KOPT-K1 (cell line): ENCODE results near the gene DZIP1.
A peak's percentile ranks its signal among the peaks of the same experiment; 100 is the strongest.
"Not testable (repeated sequence)": the region's sequence is repeated elsewhere in the genome, so short reads cannot be mapped to it uniquely, and the experiment has no call there.

Source experiments
- H3K27ac ChIP-seq: fragments of 200-600 bp; sonication (generic); 2 replicates; pipeline ENCODE4 v1.5.1; 2016; ENCODE audit warnings: antibody characterized with exemption, mild to moderate bottlenecking, low read depth, low read length; ENCODE audit not compliant: poor library complexity, severe bottlenecking
- H3K36me3 ChIP-seq: fragments of 200-600 bp; sonication (generic); 2 replicates; pipeline ENCODE4 v1.5.1; 2017; ENCODE audit warnings: antibody characterized with exemption, mild to moderate bottlenecking, low read length, moderate library complexity; ENCODE audit not compliant: insufficient read depth
- H3K9me3 ChIP-seq: fragments of 200-600 bp; sonication (generic); 2 replicates; pipeline ENCODE4 v1.5.1; 2017; ENCODE audit warnings: antibody characterized with exemption, low read length, mild to moderate bottlenecking; ENCODE audit not compliant: insufficient read depth, poor library complexity, severe bottlenecking

DZIP1 gene, protein sequence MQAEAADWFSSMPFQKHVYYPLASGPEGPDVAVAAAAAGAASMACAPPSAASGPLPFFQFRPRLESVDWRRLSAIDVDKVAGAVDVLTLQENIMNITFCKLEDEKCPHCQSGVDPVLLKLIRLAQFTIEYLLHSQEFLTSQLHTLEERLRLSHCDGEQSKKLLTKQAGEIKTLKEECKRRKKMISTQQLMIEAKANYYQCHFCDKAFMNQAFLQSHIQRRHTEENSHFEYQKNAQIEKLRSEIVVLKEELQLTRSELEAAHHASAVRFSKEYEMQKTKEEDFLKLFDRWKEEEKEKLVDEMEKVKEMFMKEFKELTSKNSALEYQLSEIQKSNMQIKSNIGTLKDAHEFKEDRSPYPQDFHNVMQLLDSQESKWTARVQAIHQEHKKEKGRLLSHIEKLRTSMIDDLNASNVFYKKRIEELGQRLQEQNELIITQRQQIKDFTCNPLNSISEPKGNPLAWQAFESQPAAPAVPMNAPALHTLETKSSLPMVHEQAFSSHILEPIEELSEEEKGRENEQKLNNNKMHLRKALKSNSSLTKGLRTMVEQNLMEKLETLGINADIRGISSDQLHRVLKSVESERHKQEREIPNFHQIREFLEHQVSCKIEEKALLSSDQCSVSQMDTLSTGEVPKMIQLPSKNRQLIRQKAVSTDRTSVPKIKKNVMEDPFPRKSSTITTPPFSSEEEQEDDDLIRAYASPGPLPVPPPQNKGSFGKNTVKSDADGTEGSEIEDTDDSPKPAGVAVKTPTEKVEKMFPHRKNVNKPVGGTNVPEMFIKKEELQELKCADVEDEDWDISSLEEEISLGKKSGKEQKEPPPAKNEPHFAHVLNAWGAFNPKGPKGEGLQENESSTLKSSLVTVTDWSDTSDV

DNA sequence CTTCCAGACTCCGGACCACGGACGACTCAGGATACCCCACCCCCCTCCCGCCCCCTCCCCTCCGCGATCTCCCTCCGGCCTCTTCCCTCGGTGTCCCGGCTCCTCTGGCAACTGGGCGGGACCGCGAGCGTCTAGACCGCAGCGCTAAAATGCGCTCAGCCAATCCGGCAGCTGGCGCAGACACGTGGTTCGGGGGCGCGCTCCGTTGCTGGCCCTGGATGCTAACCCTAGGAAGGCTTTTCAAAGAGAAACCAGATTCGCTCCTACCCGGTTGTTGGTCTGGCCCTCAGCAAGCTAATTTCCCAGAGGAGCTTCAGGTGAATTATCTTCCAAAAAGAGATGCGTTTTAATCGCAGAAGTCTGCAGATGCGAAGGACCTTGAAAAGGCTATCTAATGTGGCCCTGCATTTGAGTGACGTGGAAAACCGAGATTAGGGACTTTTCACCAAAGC lies at the start of gene DZIP1:
Gene DZIP1 (minus strand): TSS at position 106 of the 452 bp plus-strand sequence. CDS start 2,677 bp downstream, outside the sequence.
- no peaks in the 10 kb centered on the region for H3K36me3 ChIP-seq
- H3K9me3 ChIP-seq, result peaks cover 8% of the 10 kb centered on the region
- H3K27ac ChIP-seq, result no peak within 1 kb of the TSS

DNA sequence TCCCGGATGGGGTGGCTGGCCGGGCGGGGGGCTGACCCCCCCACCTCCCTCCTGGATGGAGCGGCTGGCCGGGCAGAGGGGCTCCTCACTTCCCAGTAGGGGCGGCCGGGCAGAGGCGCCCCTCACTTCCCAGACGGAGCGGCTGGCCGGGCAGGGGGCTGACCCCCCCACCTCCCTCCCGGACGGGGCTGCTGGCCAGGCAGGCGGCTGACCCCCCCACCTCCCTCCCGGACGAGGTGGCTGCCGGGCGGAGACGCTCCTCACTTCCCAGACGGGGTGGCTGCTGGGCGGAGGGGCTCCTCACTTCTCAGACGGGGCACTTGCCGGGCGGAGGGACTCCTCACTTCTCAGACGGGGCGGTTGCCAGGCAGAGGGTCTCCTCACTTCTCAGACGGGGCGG lies 46.5 kb upstream of the DZIP1 start:
- H3K9me3 ChIP-seq, result peaks cover 38% of the 10 kb centered on the region
- H3K36me3 ChIP-seq, H3K27ac ChIP-seq: not testable (repeated sequence)

DNA sequence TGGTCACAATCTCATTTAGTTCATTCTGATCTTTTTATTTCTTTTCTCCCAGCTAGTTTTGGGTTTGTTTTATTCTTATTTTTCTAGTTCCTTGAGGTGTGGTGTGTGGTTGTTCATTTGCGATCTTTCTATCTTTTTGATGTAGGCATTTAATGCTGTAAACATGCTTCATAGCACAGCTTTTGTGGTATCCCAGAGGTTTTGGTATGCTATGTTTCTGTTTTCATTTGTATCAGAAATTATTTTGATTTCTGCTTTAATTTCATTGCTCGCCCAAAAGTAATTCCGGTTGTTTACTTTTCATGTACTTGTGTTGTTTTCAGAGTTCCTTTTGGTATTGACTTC lies 45.0 kb upstream of the DZIP1 start:
- Histone ChIP-seq H3K36me3 (no peaks in the 10 kb centered on the region), H3K9me3 (peaks cover 48% of the 10 kb centered on the region), H3K27ac (no peak overlapping the region)

DNA sequence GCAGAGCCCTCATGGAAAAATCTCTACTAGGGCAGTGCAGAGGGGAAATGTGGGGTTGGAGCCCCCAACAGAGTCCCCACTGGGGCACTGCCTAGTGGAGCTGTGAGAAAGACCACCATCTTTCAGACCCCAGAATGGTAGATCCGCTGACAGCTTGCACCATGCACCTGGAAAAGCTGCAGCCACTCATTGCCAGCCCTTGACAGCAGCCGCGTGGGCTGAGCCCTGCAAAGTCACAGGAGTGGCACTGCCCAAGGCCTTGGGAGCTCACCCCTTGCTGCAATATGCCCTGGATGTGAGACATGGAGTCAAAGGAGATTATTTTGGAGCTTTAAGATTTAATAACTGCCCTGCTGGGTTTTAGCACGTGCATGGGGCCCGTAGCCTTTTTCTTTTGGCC lies 40.5 kb upstream of the DZIP1 start:
- not testable (repeated sequence) for H3K27ac ChIP-seq, H3K36me3 ChIP-seq
- peaks cover 57% of the 10 kb centered on the region for H3K9me3 ChIP-seq

DNA sequence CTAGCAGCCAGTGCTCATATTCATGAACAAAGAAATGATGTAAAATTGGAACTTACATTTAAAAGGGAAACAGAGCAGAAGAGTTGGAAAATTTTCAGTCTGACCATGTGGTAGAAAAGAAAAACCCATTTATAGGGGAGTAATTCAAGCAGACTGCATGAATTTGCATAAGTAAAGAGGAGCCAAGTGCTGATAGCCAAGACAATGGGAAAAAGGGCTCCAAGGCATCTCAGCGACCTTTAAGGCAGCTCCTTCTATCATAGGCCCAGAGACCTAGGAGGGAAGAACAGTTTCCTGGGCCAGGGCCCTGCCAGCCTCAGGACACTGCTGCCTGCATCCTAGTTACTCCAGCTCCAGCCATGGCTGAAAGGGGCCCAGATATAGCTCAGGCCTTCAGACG lies 39.9 kb upstream of the DZIP1 start:
- Histone ChIP-seq H3K36me3 (0 out of 2 replicates have a peak, but pooled peaks cover 4% of the 10 kb centered on the region), H3K9me3 (peaks cover 53% of the 10 kb centered on the region), H3K27ac (no peak overlapping the region)

DNA sequence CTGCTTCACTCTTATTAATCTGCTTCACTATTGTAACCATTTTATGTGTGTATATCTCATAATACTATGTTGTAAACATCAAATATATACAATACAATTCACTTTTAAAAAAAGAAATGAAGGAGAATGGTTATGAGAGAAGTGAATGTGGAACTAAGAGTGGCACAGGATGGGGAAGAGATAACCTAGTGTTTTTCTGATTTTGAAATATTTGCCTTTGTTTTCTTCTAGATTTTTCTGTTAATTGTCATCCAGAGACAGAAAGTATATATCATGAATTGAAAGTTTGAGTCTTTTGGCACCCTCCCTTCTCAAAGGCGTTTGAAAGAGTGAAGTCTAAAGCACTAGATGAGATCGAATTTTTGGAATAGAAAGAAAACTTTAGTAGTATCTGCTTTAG lies 35.2 kb upstream of the DZIP1 start:
- H3K27ac ChIP-seq, result no peak overlapping the region
- 0 out of 2 replicates have a peak, but pooled peaks cover 4% of the 10 kb centered on the region for H3K36me3 ChIP-seq
- H3K9me3 ChIP-seq, result peaks cover 10% of the 10 kb centered on the region

DNA sequence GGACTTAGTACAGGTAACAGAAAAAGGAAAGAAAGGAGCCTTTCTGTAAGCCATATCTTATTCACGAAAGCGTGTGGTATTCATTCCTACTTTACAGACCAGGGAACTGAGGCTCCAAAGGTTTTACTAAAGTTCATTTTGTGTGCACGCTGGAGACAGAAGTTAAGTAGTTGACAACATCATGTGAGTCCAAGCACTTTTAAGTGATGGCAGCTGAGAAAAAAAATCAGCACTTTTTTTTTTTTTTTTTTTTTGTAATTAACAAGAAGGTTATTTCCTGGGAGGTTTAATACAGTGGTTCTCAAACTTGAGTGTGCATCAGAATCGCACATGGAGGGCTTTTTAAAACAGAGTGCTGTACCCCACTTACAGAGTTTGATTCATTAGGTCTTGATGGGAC lies 34.5 kb upstream of the DZIP1 start:
- Histone ChIP-seq H3K9me3 (peaks cover 2% of the 10 kb centered on the region), H3K36me3 (0 out of 2 replicates have a peak, but pooled peaks cover 4% of the 10 kb centered on the region), H3K27ac (no peak overlapping the region)

DNA sequence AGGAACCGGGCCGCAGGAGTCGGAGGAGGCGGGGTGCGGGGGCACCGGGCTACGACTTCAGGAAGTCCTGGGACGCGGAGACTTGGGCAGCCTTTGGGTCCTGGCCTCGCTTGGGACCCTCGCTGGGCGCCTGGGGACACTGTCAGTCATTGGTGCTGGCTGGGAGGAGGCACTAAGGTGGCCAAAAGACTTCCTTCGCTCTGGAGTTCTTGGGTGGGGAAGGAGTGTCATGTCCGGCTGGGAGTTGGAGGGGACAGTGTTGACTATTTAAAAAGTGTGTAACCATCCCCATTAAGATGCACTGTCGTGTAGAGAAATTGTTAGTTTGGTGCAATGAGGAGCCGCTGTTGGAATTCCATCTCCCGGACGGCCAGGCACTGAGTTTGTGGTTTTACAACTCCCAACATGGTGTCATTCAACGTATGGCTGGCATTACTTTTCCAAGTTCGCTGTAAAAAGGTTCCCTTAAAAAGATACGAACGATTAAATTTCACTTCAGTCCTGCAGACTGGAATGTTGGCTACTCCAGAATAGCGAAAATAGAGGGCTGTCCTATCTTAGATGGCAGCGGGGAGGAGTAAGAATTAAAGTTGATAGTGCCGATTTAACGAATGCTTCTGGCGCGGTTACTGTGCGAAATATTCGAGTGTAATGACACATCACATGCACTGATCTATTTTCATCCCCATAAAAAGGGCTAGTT lies 33.2 kb upstream of the DZIP1 start:
- 0 out of 2 replicates have a peak, but pooled peaks cover 4% of the 10 kb centered on the region for H3K36me3 ChIP-seq
- H3K27ac ChIP-seq, result peak overlapping the region; percentile 81
- H3K9me3 ChIP-seq, result no peaks in the 10 kb centered on the region

DNA sequence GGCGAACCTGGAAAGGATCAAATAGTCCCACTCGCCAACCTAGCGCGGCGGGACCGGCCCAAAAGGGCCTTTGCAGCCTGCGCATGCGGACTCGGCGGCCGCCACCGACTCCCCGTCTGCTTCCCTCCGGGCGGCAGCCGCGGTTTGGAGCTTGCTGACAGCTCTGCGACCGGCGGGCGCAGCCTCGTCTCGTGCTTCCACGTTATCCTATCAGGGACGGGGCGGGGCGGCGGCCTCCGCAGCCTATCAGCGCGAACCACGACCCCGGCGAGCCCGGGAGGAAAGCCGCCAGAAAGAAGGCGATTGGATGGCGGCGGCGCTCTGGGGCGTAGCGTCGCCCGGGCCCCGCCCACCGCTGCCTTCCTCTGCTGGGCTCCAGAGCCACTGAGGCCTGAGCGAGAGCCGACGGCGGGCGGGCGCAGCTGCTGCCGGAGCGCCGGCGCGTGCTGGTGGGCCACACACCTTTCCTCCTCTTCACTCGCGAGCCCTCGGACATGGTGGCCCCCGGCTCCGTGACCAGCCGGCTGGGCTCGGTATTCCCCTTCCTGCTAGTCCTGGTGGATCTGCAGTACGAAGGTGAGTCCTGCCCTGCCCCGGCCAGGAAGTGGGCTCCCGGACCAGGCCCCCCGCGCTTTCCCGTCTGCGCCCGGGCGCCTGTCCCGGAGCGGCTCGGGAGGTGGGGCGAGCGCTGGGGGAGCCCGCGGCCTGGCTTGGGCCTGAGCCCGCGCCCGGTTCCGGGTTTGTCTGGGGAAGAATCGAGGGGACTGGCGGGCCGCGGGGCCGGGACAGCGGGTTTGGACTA lies 32.5 kb upstream of the DZIP1 start, which contains the start of gene DNAJC3:
Gene DNAJC3 (plus strand): TSS at position 378 of the 802 bp plus-strand sequence. CDS start 117 bp downstream, at position 495.
- Histone ChIP-seq H3K27ac (peak within 1 kb of the TSS; percentile 82), H3K9me3 (peaks cover 1% of the 10 kb centered on the region), H3K36me3 (0 out of 2 replicates have a peak, but pooled peaks cover 4% of the 10 kb centered on the region)

DNA sequence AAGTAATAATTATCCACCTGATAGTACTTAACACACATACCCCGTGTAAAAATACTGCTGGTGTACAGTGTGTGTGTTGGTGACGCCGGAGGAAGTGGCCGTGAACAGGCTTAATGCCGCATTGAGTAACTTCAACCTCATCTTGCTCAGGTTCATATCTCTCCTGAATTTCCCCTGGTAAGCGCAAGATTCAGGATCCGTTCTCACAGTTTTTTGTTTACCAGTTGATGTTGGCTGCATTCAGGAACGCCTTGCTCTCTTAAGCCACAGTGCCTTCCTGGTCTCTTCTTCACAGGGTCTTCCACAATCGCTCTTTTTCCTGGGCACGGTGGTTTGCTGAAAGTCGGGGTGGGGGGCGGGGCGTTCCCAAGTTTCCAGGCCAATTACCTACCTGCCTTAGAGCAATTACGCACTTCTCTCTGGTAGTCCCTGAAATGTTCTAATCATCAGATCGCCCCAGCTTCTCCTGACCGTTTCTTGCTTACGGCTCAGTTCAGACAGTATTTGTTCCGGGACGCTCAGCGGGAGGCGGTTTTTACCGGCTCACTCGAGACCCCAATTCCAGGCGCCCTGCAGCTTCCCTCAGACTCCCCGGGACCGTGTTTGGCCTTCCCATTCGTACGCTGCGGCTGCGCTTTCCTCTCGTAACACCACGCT lies 31.7 kb upstream of the DZIP1 start:
- Histone ChIP-seq H3K27ac (peak overlapping the region; percentile 82), H3K9me3 (peaks cover 9% of the 10 kb centered on the region), H3K36me3 (no peaks in the 10 kb centered on the region)

DNA sequence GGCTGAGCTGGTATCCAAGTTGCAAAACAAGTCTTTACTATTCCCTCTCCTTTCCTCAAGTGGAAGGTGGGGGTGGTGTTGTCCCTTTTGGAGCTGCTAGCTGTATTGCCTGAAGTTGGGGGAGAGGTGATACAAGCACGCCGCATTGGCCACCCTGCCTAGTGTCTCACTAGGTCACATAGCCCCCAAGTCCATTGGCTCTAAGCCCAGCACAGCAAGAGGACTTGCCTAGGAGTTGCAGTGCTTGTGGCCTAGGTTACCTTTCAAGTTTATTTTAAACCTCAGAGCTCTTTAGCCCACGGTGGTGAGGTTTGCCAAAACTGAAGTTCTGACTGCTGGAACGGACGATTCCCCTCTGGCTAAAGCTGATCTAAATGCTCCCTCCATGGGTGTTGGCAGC lies 27.1 kb upstream of the DZIP1 start:
- H3K9me3 ChIP-seq, result peaks cover 39% of the 10 kb centered on the region
- H3K27ac ChIP-seq, result no peak overlapping the region
- no peaks in the 10 kb centered on the region for H3K36me3 ChIP-seq

DNA sequence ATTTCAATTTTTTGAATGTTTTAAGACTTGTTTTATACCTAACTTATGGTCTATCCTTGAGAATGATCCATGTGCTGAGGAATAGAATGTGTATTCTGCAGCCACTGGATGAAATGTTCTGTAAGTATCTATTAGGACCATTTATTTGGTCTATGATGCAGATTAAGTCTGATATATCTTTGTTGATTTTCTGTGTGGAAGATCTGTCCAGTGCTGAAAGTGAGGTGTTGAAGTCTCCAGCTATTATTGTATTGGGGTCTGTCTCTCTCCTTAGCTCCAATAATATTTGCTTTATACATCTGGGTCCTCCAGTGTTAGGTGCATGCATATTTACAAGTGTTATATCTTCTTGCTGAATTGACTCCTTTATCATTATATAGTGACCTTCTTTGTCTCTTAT lies 22.7 kb upstream of the DZIP1 start:
- H3K36me3 ChIP-seq, H3K27ac ChIP-seq: not testable (repeated sequence)
- peaks cover 63% of the 10 kb centered on the region for H3K9me3 ChIP-seq

DNA sequence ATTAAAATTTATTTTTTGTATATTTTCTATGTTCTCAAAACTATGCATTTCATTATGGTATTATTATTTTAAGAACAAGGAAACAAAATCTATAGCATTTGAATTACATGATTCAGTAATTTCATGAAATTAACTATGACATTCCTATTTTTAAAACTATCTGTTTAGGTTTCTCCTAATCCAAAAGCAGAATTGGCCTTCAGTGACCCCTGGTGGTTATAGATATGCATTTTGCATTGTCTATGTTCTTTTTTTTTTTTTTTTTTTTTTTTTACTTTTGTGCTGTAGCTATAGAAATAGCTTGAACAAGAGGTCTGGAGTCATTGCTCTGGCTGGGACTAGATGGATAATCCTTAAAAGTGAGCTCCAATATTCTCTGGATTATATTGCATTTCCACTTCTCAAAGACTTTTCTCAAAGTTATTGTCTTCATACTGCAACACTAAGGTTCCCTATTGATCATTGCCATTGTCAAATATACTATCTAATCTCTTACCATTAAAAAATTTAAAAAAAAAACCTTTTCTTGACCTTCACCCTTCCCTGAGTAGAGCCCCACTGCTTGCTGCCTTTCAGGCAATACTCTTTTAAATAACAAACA lies 16.6 kb upstream of the DZIP1 start:
- no peak overlapping the region for H3K27ac ChIP-seq
- H3K36me3 ChIP-seq, result no peaks in the 10 kb centered on the region
- peaks cover 19% of the 10 kb centered on the region for H3K9me3 ChIP-seq
